Measurements from ENCODE around the gene RNU6-9.
"Not testable (repeated sequence)": the region's sequence is repeated elsewhere in the genome, so short reads cannot be mapped to it uniquely, and the experiment has no call there.

The RNU6-9 gene

DNA sequence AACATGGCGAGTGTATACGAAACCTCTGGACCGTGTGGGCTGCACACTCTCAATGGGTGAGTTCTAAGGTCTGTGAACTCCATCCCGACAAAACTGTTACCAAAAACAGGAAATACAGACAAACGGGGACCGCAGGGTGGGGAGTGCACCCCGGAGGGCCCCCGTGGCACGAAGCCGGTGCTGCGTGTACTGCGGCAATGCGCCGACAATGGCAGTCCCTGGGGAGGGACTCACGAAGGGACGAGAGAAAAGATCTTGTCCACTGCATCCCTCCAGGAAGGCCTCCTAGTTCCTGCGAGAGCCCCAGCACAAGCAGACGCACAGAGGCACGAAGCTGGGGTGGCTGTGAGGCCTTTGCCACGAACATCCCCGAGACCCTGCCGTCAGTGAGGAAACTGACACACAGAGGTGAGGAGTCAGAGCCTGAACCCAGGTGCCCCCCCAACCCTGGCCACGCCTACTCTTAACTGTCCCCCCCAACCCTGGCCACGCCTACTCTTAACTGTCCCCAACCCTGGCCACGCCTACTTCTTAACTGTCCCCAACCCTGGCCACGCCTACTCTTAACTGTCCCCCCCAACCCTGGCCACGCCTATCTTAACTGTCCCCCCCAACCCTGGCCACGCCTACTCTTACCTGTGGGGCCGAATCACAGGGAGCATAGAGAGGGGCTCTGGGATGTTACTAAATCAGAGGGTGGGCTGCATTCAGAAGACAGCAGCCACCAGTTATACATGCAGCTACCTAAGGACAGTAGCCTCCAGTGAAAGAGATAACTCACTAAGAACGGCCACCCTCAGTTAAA lies 4.5 kb upstream of the RNU6-9 start:
- Histone ChIP-seq H3K27me3 (ENCODE audit: insufficient read depth, low read length) (no peaks in the 10 kb centered on the region), H3K4me1 (ENCODE audit: insufficient read depth, low read length) (peaks cover 5% of the 10 kb centered on the region), H3K36me3 (ENCODE audit: insufficient read depth, low read length) (peaks cover 55% of the 10 kb centered on the region), H2AFZ (ENCODE audit: low read depth, low read length) (no peak overlapping the region), H3K4me3 (ENCODE audit: low read length) (no peak overlapping the region), H3K9me3 (ENCODE audit: low read length) (no peaks in the 10 kb centered on the region)

DNA sequence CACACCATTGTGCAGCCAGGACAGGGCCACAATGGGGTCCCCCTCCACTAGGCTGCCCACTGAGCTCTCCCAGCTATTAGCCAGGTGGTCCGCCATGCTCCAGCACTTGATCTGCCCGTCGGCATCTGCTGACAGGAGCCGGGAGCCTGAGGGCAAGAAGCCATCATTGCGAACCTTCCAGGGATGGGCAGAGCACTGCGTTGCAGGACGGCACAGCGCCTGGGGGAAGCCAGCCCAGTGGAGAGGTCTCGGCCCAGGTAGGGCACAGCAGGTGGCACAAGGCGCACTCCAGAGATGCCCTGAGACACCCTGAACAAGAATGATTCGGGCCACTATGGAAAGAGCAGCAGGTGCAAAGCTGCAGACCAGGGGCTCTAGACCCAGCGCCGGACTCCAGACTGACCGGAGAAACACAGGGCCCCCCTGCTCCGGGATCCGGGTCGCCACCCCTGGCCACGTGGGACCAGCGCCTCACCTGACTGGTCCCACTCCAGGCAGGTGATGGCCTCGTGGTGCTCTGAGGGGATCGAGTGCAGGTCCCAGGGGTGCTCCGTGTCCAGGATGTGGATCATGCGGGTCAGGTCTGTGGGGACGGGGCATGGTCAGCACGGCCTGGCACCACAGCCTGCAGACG lies 3.5 kb upstream of the RNU6-9 start:
- Histone ChIP-seq H3K27me3 (ENCODE audit: insufficient read depth, low read length) (no peaks in the 10 kb centered on the region), H3K4me3 (ENCODE audit: low read length) (no peak overlapping the region), H3K9me3 (ENCODE audit: low read length) (no peaks in the 10 kb centered on the region), H3K4me1 (ENCODE audit: insufficient read depth, low read length) (peaks cover 5% of the 10 kb centered on the region), H2AFZ (ENCODE audit: low read depth, low read length) (no peak overlapping the region), H3K36me3 (ENCODE audit: insufficient read depth, low read length) (peaks cover 45% of the 10 kb centered on the region)

DNA sequence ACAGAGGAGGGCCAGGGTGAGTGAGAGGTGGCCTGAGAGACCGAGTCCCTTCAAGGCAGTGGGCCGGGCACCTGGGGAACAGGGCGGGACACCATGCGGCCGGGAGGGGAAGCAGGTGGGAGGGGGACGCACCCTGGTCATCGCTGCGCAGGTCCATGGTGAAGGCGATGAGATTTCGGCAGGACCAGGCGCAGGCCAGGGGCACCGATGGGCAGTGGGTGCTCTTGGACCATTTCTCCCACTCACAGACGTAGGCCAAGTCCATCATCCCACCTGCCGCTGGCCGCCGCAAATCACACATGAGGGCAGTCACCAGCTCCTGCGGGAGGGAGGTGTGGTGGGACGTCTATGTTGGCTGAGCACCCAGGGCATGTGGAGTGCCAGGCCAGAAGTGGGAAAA lies 2.5 kb upstream of the RNU6-9 start:
- Histone ChIP-seq H3K36me3 (ENCODE audit: insufficient read depth, low read length) (peaks cover 37% of the 10 kb centered on the region), H3K9me3 (ENCODE audit: low read length) (no peaks in the 10 kb centered on the region), H3K4me3 (ENCODE audit: low read length) (no peak overlapping the region), H3K4me1 (ENCODE audit: insufficient read depth, low read length) (peaks cover 5% of the 10 kb centered on the region), H2AFZ (ENCODE audit: low read depth, low read length) (no peak overlapping the region), H3K27me3 (ENCODE audit: insufficient read depth, low read length) (no peaks in the 10 kb centered on the region)

DNA sequence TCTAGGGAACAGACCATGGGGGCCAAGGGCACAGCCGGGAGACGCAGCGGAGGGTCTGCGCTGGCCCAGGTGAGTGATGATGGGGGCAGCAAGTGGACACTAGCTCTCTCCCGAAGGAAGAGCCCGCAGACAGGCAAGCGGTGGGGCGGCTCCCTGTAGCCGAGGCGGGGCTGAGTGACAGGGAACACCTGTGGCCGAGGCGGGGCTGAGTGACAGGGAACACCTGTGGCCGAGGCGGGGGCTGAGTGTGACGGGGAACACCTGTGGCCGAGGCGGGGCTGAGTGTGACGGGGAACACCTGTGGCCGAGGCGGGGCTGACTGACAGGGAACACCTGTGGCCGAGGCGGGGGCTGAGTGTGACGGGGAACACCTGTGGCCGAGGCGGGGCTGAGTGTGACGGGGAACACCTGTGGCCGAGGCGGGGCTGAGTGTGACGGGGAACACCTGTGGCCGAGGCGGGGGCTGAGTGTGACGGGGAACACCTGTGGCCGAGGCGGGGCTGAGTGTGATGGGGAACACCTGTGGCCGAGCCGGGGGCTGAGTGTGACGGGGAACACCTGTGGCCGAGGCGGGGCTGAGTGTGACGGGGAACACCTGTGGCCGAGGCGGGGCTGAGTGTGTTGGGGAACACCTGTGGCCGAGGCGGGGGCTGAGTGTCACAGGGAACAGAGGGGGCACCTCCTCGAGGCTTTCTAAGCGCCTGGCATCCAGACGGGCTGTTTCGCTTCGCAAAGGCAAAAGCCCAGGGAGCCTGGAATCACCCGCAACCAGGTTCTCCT lies 1.7 kb upstream of the RNU6-9 start:
- not testable (repeated sequence) for H2AFZ ChIP-seq (ENCODE audit: low read depth, low read length); H3K4me1 ChIP-seq (ENCODE audit: insufficient read depth, low read length); H3K27me3 ChIP-seq (ENCODE audit: insufficient read depth, low read length); H3K9me3 ChIP-seq (ENCODE audit: low read length)
- H3K36me3 ChIP-seq (ENCODE audit: insufficient read depth, low read length) = peaks cover 35% of the 10 kb centered on the region
- peak overlapping the region; percentile 98 for H3K4me3 ChIP-seq (ENCODE audit: low read length)

DNA sequence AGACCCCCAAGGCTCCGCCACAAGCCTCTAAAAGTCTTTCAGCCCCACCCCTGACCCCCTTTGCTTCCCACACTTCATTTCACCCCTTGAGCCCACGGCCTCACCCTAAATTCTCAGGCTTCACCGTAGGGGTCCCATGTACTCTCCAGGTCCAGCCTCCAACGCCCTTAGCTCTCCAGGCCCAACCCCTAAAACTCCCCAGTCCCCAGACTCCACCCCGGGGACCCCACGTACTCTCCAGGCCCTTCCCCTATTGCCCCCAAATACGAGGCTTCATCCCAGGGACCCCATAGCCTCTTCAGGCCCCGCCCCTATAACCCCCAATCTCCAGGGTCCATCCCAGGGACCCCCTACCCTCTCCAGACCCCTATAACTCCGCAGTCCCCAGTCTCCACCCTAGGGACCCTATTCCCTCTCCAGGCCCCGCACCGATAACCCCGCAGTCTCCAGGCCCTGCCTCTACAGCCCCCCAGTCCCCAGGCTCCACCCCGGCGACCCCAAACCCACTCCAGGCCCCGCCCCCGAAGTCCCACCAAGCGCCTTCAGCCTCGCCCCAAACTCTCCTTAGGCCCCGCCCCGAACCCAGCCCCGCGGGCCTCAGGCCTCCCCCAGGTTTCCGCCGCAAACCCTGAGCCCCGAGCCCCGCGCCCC lies 916 bp upstream of the RNU6-9 start:
- Histone ChIP-seq H3K4me1 (ENCODE audit: insufficient read depth, low read length) (peaks cover 5% of the 10 kb centered on the region), H3K9me3 (ENCODE audit: low read length) (no peaks in the 10 kb centered on the region), H3K27me3 (ENCODE audit: insufficient read depth, low read length) (no peaks in the 10 kb centered on the region), H2AFZ (ENCODE audit: low read depth, low read length) (no peak overlapping the region), H3K36me3 (ENCODE audit: insufficient read depth, low read length) (peaks cover 40% of the 10 kb centered on the region), H3K4me3 (ENCODE audit: low read length) (peak overlapping the region; percentile 98)

DNA sequence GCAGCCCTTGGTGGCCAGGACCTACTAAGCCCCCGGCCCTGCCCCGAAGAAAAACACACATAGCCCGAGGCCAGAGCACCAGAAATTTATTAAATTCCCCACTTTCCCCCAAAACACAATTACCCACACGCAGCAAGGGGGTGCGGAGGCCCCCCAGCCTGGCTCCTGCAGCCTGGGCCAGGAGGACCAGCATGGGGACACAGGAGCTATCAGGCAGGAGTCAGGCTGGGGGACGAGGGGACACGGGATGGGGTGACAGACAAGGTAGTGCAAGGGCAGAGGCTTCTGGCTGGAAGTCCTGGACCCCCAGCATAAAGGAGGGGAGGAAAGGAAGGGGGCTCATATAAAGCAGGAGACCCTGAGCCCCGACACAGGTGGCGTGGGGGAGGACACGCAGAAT lies 3.1 kb downstream of the RNU6-9 start:
- no peaks in the 10 kb centered on the region for H3K27me3 ChIP-seq (ENCODE audit: insufficient read depth, low read length)
- H2AFZ ChIP-seq (ENCODE audit: low read depth, low read length) = no peak overlapping the region
- no peaks in the 10 kb centered on the region for H3K9me3 ChIP-seq (ENCODE audit: low read length)
- peaks cover 12% of the 10 kb centered on the region for H3K4me1 ChIP-seq (ENCODE audit: insufficient read depth, low read length)
- no peak overlapping the region for H3K4me3 ChIP-seq (ENCODE audit: low read length)
- H3K36me3 ChIP-seq (ENCODE audit: insufficient read depth, low read length) = peaks cover 22% of the 10 kb centered on the region

DNA sequence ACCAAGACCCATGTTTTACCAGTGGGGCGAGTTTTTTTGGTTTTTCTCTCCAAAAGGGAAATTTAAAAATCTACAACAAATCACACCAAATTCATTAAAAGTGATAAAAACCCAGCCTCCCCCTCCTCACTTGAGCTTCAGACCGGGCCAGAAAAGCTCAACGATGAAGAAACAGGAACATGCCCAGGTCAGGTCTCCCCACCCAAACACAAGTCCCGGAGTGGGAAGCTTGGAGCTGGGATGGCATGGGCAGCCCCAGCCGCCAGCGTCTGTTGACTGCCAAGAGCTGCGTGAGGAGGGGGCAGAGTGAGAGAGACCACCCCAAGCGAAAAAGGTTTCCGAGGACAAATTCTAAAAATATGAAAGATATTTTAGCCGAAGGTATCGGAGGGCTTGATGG lies 3.7 kb downstream of the RNU6-9 start:
- Histone ChIP-seq H3K36me3 (ENCODE audit: insufficient read depth, low read length) (peaks cover 25% of the 10 kb centered on the region), H2AFZ (ENCODE audit: low read depth, low read length) (no peak overlapping the region), H3K9me3 (ENCODE audit: low read length) (no peaks in the 10 kb centered on the region), H3K4me3 (ENCODE audit: low read length) (no peak overlapping the region), H3K27me3 (ENCODE audit: insufficient read depth, low read length) (no peaks in the 10 kb centered on the region), H3K4me1 (ENCODE audit: insufficient read depth, low read length) (peaks cover 10% of the 10 kb centered on the region)

DNA sequence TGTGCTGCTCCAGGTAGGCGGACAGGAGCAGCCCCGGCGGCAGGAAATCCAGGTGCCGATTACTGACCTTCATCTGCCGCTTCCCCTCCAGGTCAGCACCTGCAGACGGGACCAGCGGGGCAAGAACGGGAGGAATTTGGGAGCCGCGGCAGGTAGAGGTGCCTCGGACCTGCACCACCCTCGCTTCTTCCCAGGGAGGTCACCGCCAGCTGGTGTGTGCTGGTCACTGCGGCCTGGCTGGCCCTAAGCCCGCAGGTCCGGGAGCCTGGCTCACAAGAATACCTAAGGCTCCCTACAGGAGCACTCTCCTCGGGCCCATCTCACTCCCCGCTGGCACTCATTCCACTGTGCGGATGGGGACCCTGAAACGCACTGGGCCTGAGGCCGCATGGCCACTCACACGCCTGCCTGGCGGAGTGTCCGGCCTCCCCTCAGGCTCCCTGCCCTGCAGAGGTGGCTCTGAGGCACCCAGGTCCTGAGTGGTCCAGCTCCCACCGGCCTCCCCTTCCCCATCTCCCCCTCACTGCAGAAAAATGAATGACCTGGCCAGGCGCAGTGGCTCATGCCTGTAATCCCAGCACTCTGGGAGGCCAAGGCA lies 4.3 kb downstream of the RNU6-9 start:
- H3K4me1 ChIP-seq (ENCODE audit: insufficient read depth, low read length) = peaks cover 7% of the 10 kb centered on the region
- H3K27me3 ChIP-seq (ENCODE audit: insufficient read depth, low read length) = no peaks in the 10 kb centered on the region
- H3K36me3 ChIP-seq (ENCODE audit: insufficient read depth, low read length) = peaks cover 27% of the 10 kb centered on the region
- no peak overlapping the region for H3K4me3 ChIP-seq (ENCODE audit: low read length)
- H2AFZ ChIP-seq (ENCODE audit: low read depth, low read length) = no peak overlapping the region
- H3K9me3 ChIP-seq (ENCODE audit: low read length) = no peaks in the 10 kb centered on the region

DNA sequence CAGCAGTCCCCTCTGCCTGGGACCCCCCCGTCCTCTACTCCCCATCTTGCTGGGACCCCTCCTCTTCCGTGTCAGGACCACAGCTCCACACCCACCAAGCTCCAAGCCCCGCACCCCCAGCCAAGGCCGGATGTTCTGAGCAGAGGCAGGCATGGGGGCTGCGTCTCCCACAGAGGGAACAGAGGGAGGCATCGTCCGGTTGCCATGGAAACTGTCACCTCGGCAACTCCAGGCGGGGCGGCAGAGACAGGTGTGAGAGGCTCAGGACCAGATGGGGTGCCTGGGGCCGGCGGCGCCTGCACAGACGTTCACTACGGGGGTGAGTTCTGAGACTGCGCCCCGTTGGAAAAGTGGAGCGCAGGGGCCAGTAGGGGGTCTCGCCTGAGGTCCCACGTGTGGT lies 5.4 kb downstream of the RNU6-9 start:
- Histone ChIP-seq H2AFZ (ENCODE audit: low read depth, low read length) (no peak overlapping the region), H3K4me3 (ENCODE audit: low read length) (no peak overlapping the region), H3K4me1 (ENCODE audit: insufficient read depth, low read length) (peaks cover 7% of the 10 kb centered on the region), H3K27me3 (ENCODE audit: insufficient read depth, low read length) (no peaks in the 10 kb centered on the region), H3K9me3 (ENCODE audit: low read length) (no peaks in the 10 kb centered on the region), H3K36me3 (ENCODE audit: insufficient read depth, low read length) (peaks cover 27% of the 10 kb centered on the region)

DNA sequence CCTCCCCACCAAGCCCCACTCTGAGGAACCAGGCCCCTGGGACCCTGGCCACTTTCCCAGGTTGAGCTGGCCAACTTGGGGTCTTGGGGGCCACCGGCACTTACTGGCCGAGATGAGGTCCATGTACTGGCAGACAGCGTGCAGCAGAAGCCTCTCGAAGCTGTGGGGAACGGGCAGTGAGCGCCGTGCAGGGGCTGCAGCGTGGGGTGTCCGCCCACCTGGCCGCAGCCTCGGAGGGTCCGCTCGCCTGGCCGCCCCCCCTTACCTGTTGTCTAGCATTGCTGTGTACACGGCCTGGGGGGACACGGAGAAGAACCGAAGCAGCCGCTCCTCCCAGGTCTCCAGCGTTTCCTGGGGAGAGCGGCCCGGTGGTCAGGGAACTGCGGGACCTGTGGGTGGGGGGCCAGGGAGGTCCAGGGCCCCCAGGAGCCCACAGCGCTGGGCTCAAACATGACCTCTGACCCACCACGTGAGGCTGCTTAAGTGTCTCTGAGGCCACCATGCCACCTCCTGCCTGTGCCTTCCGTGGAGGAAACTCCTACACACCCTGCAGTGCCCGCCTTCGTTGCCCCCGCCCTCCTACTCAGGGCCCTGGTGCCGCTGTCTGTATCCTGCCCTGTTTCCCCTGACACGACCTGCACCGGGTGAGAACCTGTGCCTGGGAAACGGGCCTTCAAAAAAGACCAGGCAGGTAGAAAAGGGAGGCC lies 6.2 kb downstream of the RNU6-9 start:
- no peak overlapping the region for H3K4me3 ChIP-seq (ENCODE audit: low read length)
- no peak overlapping the region for H2AFZ ChIP-seq (ENCODE audit: low read depth, low read length)
- no peaks in the 10 kb centered on the region for H3K9me3 ChIP-seq (ENCODE audit: low read length)
- H3K27me3 ChIP-seq (ENCODE audit: insufficient read depth, low read length) = no peaks in the 10 kb centered on the region
- peaks cover 27% of the 10 kb centered on the region for H3K36me3 ChIP-seq (ENCODE audit: insufficient read depth, low read length)
- peaks cover 7% of the 10 kb centered on the region for H3K4me1 ChIP-seq (ENCODE audit: insufficient read depth, low read length)

DNA sequence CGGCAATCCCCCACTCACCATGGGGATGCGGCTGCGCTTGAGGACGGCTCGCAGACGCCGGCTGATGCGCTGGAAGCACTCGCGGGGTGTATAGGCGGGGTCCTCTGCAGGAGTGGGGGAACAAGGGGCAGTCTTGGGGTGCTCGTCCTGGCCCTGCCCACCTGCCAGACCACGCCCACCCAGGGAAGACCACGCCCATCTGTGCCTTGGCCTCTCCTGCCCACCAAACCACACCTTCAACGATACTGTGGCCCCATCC lies 6.7 kb downstream of the RNU6-9 start:
- no peaks in the 10 kb centered on the region for H3K27me3 ChIP-seq (ENCODE audit: insufficient read depth, low read length)
- no peak overlapping the region for H3K4me3 ChIP-seq (ENCODE audit: low read length)
- no peak overlapping the region for H2AFZ ChIP-seq (ENCODE audit: low read depth, low read length)
- peaks cover 27% of the 10 kb centered on the region for H3K36me3 ChIP-seq (ENCODE audit: insufficient read depth, low read length)
- H3K4me1 ChIP-seq (ENCODE audit: insufficient read depth, low read length) = peaks cover 7% of the 10 kb centered on the region
- no peaks in the 10 kb centered on the region for H3K9me3 ChIP-seq (ENCODE audit: low read length)

DNA sequence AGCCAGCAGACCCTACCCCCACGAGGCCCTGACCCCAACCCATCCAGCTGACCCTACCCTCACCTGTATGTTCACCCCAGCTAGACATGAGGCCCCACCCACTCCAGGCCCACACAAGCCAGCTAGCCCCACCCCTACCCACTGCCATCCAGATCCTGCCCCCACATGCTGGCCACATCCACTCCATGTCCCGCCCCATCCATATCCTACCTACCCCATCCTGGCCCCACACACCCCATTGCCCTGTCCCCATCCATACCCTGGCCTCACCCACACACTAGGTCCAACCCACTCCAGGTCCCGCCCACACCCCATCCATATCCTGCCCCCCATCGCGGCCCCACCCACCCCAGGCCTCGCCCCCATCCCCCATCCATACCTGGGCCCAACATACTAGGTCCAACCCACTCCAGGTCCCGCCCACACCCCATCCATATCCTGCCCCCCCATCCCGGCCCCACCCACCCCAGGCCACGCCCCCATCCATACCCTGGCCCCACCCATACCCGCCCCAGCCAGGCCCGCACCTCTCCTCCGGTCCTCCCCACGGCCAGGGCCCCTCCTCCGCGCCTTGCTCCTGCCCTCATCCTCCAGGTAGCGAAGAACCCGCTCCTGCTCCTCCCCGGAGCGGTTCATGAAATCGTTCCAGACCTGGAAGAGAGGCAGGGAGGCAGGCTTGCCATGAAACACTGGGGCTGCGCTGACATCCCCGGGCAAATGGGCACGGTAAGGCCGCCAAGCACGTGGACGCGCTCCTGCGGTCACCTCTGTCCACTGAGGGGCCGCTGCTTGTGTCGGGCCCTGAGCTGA lies 7.2 kb downstream of the RNU6-9 start:
- H2AFZ ChIP-seq (ENCODE audit: low read depth, low read length) = no peak overlapping the region
- no peak overlapping the region for H3K4me3 ChIP-seq (ENCODE audit: low read length)
- H3K9me3 ChIP-seq (ENCODE audit: low read length) = no peaks in the 10 kb centered on the region
- peaks cover 7% of the 10 kb centered on the region for H3K4me1 ChIP-seq (ENCODE audit: insufficient read depth, low read length)
- peaks cover 27% of the 10 kb centered on the region for H3K36me3 ChIP-seq (ENCODE audit: insufficient read depth, low read length)
- H3K27me3 ChIP-seq (ENCODE audit: insufficient read depth, low read length) = no peaks in the 10 kb centered on the region

All from neuron (in vitro differentiated cells).